ENCODE results near the gene TBX1.

- TF ChIP-seq POLR2A (IDR thresholded peaks at IDR 0.05) (no peak), CTCF (IDR thresholded peaks at IDR 0.05) (no peak), POLR2AphosphoS5 (IDR thresholded peaks at IDR 0.05) (no peak)
Observed at GRCh38 chr22:19731361-19732135, 29.0 kb upstream of the TBX1 start.

All from prostate gland (tissue), 2 donors.